Measurements from ENCODE around the gene ROR2. TPM values are rescaled to one million over a fixed set of nuclear protein-coding genes. Genes with fewer than 3 reads are reported as not detected.

Gene ROR2
- total and polyA plus RNA-seq, 4 experiments from 2014 or later: 0.17 to 0.31 (median 0.29) TPM; not detected in 1

- no peaks in the 10 kb centered on the region for H3K27me3 ChIP-seq (ENCODE audit: insufficient read depth, low read length)
- no peaks in the 10 kb centered on the region for H3K36me3 ChIP-seq (ENCODE audit: insufficient read depth, low read length)
- CTCF ChIA-PET (ENCODE audit: partially characterized antibody): no interaction called here
- no peaks in the 10 kb centered on the region for H3K9me3 ChIP-seq (ENCODE audit: control insufficient read depth in 1 of 2, low read length in 2 of 2)
- H3K27me3 Mint-ChIP-seq: peaks cover 0 to 1% of the 10 kb centered on the region in 2 donors
- no peak for DNase-seq
- peaks cover 0 to 2% (median 0%) of the 10 kb centered on the region in 8 donors for H3K9me3 Mint-ChIP-seq
- H3K27ac Mint-ChIP-seq: no peak overlapping the region
- H3K4me1 Mint-ChIP-seq: no peaks in the 10 kb centered on the region
- H3K4me3 ChIP-seq (ENCODE audit: low read length in 2 of 2): no peak overlapping the region
- intact Hi-C loops (cut with micrococcal nuclease): no loop called here
- H3K36me3 Mint-ChIP-seq: no peaks in the 10 kb centered on the region
- H3K4me1 ChIP-seq (ENCODE audit: insufficient read depth, low read length): no peaks in the 10 kb centered on the region
- no peak overlapping the region for H3K4me3 Mint-ChIP-seq
- POLR2A ChIA-PET (ENCODE audit: partially characterized antibody): no interaction called here
- H3K27ac ChIP-seq (ENCODE audit: low read depth, low read length): no peak overlapping the region
These were observed 139.6 kb downstream of the ROR2 start for GRCh38 chr9:91810286-91810905.

GRCh38 chr9:91809581-91810285 is 140.3 kb downstream of the ROR2 start:
- Mint-ChIP-seq H3K36me3 (no peaks in the 10 kb centered on the region), H3K9me3 (peaks cover 0 to 2% (median 0%) of the 10 kb centered on the region in 8 donors), H3K27me3 (peaks cover 0 to 1% of the 10 kb centered on the region in 2 donors), H3K27ac (no peak overlapping the region), H3K4me3 (no peak overlapping the region), H3K4me1 (no peaks in the 10 kb centered on the region)
- no peaks in the 10 kb centered on the region for H3K9me3 ChIP-seq (ENCODE audit: control insufficient read depth in 1 of 2, low read length in 2 of 2)
- no peaks in the 10 kb centered on the region for H3K4me1 ChIP-seq (ENCODE audit: insufficient read depth, low read length)
- no peak for DNase-seq
- no peaks in the 10 kb centered on the region for H3K27me3 ChIP-seq (ENCODE audit: insufficient read depth, low read length)
- ChIA-PET POLR2A (ENCODE audit: partially characterized antibody) (no interaction called here), CTCF (ENCODE audit: partially characterized antibody) (no interaction called here)
- no peaks in the 10 kb centered on the region for H3K36me3 ChIP-seq (ENCODE audit: insufficient read depth, low read length)
- no peak overlapping the region for H3K4me3 ChIP-seq (ENCODE audit: low read length in 2 of 2)
- H3K27ac ChIP-seq (ENCODE audit: low read depth, low read length): no peak overlapping the region
- intact Hi-C loops (cut with micrococcal nuclease): no loop called here

GRCh38 chr9:91807643-91808246 is 142.3 kb downstream of the ROR2 start:
- Mint-ChIP-seq H3K4me1 (no peaks in the 10 kb centered on the region), H3K4me3 (no peak overlapping the region), H3K9me3 (peaks cover 0 to 2% (median 0%) of the 10 kb centered on the region in 8 donors), H3K27me3 (peaks cover 0 to 1% of the 10 kb centered on the region in 2 donors), H3K36me3 (no peaks in the 10 kb centered on the region), H3K27ac (no peak overlapping the region)
- no peak overlapping the region for H3K27ac ChIP-seq (ENCODE audit: low read depth, low read length)
- H3K27me3 ChIP-seq (ENCODE audit: insufficient read depth, low read length): no peaks in the 10 kb centered on the region
- H3K9me3 ChIP-seq (ENCODE audit: control insufficient read depth in 1 of 2, low read length in 2 of 2): no peaks in the 10 kb centered on the region
- no peaks in the 10 kb centered on the region for H3K4me1 ChIP-seq (ENCODE audit: insufficient read depth, low read length)
- DNase-seq: no peak
- intact Hi-C loops (cut with micrococcal nuclease): no loop called here
- CTCF ChIA-PET (ENCODE audit: partially characterized antibody): no interaction called here
- POLR2A ChIA-PET (ENCODE audit: partially characterized antibody): no interaction called here
- H3K36me3 ChIP-seq (ENCODE audit: insufficient read depth, low read length): no peaks in the 10 kb centered on the region
- no peak overlapping the region for H3K4me3 ChIP-seq (ENCODE audit: low read length in 2 of 2)

GRCh38 chr9:91805031-91805430 is 145.0 kb downstream of the ROR2 start:
- ChIA-PET CTCF (ENCODE audit: partially characterized antibody) (no interaction called here), POLR2A (ENCODE audit: partially characterized antibody) (no interaction called here)
- Mint-ChIP-seq H3K9me3 (peaks cover 0 to 2% (median 0%) of the 10 kb centered on the region in 8 donors), H3K27me3 (peaks cover 0 to 1% of the 10 kb centered on the region in 2 donors), H3K36me3 (no peaks in the 10 kb centered on the region), H3K4me1 (peaks cover 0 to 6% (median under 1%) of the 10 kb centered on the region in 4 donors), H3K4me3 (no peak overlapping the region), H3K27ac (no peak overlapping the region)
- Histone ChIP-seq H3K4me3 (ENCODE audit: low read length in 2 of 2) (no peak overlapping the region), H3K9me3 (ENCODE audit: control insufficient read depth in 1 of 2, low read length in 2 of 2) (no peaks in the 10 kb centered on the region), H3K27ac (ENCODE audit: low read depth, low read length) (no peak overlapping the region), H3K27me3 (ENCODE audit: insufficient read depth, low read length) (no peaks in the 10 kb centered on the region), H3K36me3 (ENCODE audit: insufficient read depth, low read length) (no peaks in the 10 kb centered on the region), H3K4me1 (ENCODE audit: insufficient read depth, low read length) (peaks cover 10% of the 10 kb centered on the region)
- intact Hi-C loops (cut with micrococcal nuclease): no loop called here
- DNase-seq: no peak

- H3K9me3 ChIP-seq (ENCODE audit: control insufficient read depth in 1 of 2, low read length in 2 of 2): no peaks in the 10 kb centered on the region
- H3K27ac Mint-ChIP-seq: no peak overlapping the region
- no peak overlapping the region for H3K4me3 Mint-ChIP-seq
- intact Hi-C loops (cut with micrococcal nuclease): no loop called here
- H3K27me3 ChIP-seq (ENCODE audit: insufficient read depth, low read length): no peaks in the 10 kb centered on the region
- ChIA-PET CTCF (ENCODE audit: partially characterized antibody) (no interaction called here), POLR2A (ENCODE audit: partially characterized antibody) (no interaction called here)
- no peak for DNase-seq
- H3K36me3 ChIP-seq (ENCODE audit: insufficient read depth, low read length): no peaks in the 10 kb centered on the region
- H3K36me3 Mint-ChIP-seq: no peaks in the 10 kb centered on the region
- peaks cover 7 to 14% (median 8%) of the 10 kb centered on the region in 4 donors for H3K4me1 Mint-ChIP-seq
- peaks cover 0 to 1% of the 10 kb centered on the region in 2 donors for H3K27me3 Mint-ChIP-seq
- H3K9me3 Mint-ChIP-seq: peaks cover 0 to 2% (median 0%) of the 10 kb centered on the region in 8 donors
- H3K4me1 ChIP-seq (ENCODE audit: insufficient read depth, low read length): peaks cover 18% of the 10 kb centered on the region
- H3K4me3 ChIP-seq (ENCODE audit: low read length in 2 of 2): no peak overlapping the region
- no peak overlapping the region for H3K27ac ChIP-seq (ENCODE audit: low read depth, low read length)
These were observed 145.9 kb downstream of the ROR2 start for GRCh38 chr9:91803970-91804752.

GRCh38 chr9:91803151-91803940 is 146.7 kb downstream of the ROR2 start:
- H3K27me3 ChIP-seq (ENCODE audit: insufficient read depth, low read length): no peaks in the 10 kb centered on the region
- Mint-ChIP-seq H3K36me3 (no peaks in the 10 kb centered on the region), H3K4me3 (no peak overlapping the region), H3K9me3 (peaks cover 0 to 2% (median 0%) of the 10 kb centered on the region in 8 donors), H3K27me3 (no peaks in the 10 kb centered on the region), H3K27ac (no peak overlapping the region), H3K4me1 (peaks cover 14 to 23% (median 15%) of the 10 kb centered on the region in 4 donors)
- H3K9me3 ChIP-seq (ENCODE audit: control insufficient read depth in 1 of 2, low read length in 2 of 2): no peaks in the 10 kb centered on the region
- DNase-seq: no peak
- intact Hi-C loops (cut with micrococcal nuclease): no loop called here
- H3K4me3 ChIP-seq (ENCODE audit: low read length in 2 of 2): no peak overlapping the region
- CTCF ChIA-PET (ENCODE audit: partially characterized antibody): no interaction called here
- H3K4me1 ChIP-seq (ENCODE audit: insufficient read depth, low read length): peaks cover 26% of the 10 kb centered on the region
- H3K27ac ChIP-seq (ENCODE audit: low read depth, low read length): no peak overlapping the region
- no peaks in the 10 kb centered on the region for H3K36me3 ChIP-seq (ENCODE audit: insufficient read depth, low read length)
- POLR2A ChIA-PET (ENCODE audit: partially characterized antibody): no interaction called here
